Stimulated activated CD8-positive, alpha-beta memory T cell treated with anti-CD3 and anti-CD28 coated beads, Interleukin-4, amount 100 ng/mL, for 4 hours (primary cell): ENCODE results near the gene CTNND2.

Experiments used
- DNase-seq, 2 donors: peaks; one replicate each; pipeline ENCODE4 v3.0.0-alpha.2; 2020; ENCODE audit warnings: low read depth in 2 of 2, low spot score in 1 of 2

The CTNND2 gene

GRCh38 chr5:10973316-10973715 is 930.9 kb downstream of the CTNND2 start:
- no peak for DNase-seq

- no peak for DNase-seq
Measured at GRCh38 chr5:10969684-10970180, 934.5 kb downstream of the CTNND2 start.

- no peak for DNase-seq
Measured at GRCh38 chr5:10964806-10965205, 939.4 kb downstream of the CTNND2 start.

GRCh38 chr5:10958728-10959127 is 945.5 kb downstream of the CTNND2 start:
- no peak for DNase-seq

- DNase-seq = no peak
Measured at GRCh38 chr5:10949856-10950630, 954.2 kb downstream of the CTNND2 start.

GRCh38 chr5:10946050-10946449 is 958.2 kb downstream of the CTNND2 start:
- DNase-seq = no peak

- no peak for DNase-seq
Measured at GRCh38 chr5:10941900-10942299, 962.3 kb downstream of the CTNND2 start.

- DNase-seq = no peak
Measured at GRCh38 chr5:10936081-10936855, 968.0 kb downstream of the CTNND2 start.

GRCh38 chr5:10935536-10935935 is 968.7 kb downstream of the CTNND2 start:
- DNase-seq = no peak

- no peak for DNase-seq
Measured at GRCh38 chr5:10934783-10935355, 969.4 kb downstream of the CTNND2 start.

- DNase-seq = no peak
Measured at GRCh38 chr5:10933121-10933520, 971.1 kb downstream of the CTNND2 start.

GRCh38 chr5:10932426-10932825 is 971.8 kb downstream of the CTNND2 start:
- no peak for DNase-seq

- no peak for DNase-seq
Measured at GRCh38 chr5:10927608-10928007, 976.6 kb downstream of the CTNND2 start.

- DNase-seq = no peak
Measured at GRCh38 chr5:10923310-10923709, 980.9 kb downstream of the CTNND2 start.
